HG02885 (cell line): ENCODE data around the gene KHDC1L.
A peak's percentile ranks its signal among the peaks of the same experiment; 100 is the strongest.
"Not testable (repeated sequence)": the region's sequence is repeated elsewhere in the genome, so short reads cannot be mapped to it uniquely, and the experiment has no call there.

Experiments used
- ATAC-seq: cut with Tn5 transposase; IDR thresholded peaks from one replicate; pipeline ENCODE4 v1.9.1; 2021; ENCODE audit warnings: mild to moderate bottlenecking; ENCODE audit not compliant: unreplicated experiment, poor library complexity

Gene KHDC1L, protein sequence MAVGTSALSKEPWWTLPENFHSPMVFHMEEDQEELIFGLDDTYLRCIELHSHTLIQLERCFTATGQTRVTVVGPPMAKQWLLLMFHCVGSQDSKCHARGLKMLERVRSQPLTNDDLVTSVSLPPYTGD

GRCh38 chr6:73225396-73225795 lies at the start of gene KHDC1L:
KHDC1L (minus strand) TSS chr6:73225496; CDS start chr6:73225408, 88 bp downstream.
- ATAC-seq, result no peak

DNA sequence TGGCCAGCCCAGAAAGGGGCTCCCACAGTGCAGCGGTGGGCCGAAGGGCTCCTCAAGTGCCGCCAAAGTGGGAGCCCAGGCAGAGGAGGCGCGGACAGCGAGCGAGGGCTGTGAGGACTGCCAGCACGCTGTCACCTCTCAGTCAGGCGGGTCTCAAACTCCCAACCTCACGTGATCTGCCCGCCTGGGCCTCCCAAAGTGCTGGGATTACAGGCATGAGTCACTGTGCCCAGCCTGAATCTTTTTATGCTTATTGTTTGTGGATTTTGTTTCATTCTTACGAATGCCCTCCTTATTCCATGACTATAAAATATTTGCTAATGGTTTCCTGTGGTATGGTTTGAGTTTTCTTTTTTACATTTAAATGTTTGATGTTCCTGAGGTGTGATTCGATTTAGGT lies 44.0 kb upstream of the KHDC1L start:
- ATAC-seq, result not testable (repeated sequence)

- ATAC-seq, result not testable (repeated sequence)
These were observed 43.6 kb upstream of the KHDC1L start for GRCh38 chr6:73268896-73269295.

DNA sequence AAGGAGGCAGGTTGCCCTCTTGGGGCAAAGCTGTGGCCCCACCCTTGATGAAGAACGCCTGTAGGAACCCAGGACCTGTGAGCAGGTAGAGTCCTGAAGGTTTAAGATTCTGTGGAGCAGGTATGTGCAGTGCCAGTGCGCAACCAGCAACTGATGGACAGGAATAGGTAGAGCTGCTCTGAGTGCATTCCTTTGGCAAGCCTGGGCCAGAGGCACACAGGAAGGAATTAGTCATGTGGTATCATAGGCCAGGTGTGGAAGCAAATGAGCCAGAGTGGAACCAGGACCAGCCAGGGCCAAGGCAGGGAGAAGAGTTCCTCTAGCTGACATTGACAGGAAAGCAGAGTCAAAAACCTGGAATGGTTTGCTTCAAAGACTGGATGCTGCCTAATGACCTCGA lies 39.1 kb upstream of the KHDC1L start:
- no peak for ATAC-seq

- peak; percentile 2 for ATAC-seq
These were observed 38.2 kb upstream of the KHDC1L start for GRCh38 chr6:73263570-73263909.

DNA sequence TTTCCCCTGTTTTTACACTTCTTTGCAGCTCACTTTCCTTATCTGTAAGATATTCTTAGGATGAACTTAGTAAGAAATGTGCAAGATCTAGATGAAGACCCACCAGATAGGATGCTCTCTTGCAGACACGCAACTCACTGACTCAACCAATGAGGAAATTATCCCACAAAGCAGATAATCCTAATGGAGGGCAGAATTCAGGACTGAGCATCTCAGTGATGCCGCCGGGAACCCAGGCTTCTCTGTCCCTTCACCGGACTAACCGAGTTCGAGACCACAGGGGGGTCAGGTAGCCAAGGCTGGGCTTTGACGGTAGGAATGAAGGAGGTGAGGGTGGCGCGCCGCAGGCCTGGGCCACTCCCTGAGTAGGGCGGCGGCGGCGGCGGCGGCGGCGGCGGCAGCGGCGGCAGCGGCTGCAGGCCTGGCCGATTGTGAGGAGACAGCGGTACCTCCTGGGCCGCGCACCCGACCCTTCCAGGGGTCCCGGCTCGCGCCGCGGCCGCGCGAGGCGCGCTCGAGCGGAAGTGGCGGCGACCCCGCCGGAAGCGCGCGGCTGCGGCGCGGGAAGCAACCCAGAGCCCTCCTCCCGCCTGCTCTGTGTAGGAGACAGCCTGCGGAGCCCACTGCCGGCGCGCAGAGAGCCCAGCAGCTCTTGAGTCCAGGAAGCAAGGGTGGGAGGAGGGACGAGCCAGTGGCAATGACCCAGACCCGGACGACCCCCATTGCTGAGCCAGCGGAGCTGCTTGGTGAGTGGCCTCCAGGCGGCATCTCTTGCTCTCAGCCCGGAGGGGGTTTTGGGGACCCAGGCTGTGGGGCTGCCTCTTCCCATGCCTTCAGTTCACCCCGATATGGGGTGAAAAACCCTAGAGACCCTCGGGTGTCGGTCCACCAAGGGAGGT lies 37.6 kb upstream of the KHDC1L start, which contains the start of gene KHDC1:
KHDC1 (minus strand) TSS at position 526 of the 899 bp plus-strand sequence. CDS start 20,679 bp downstream, outside the sequence.
- ATAC-seq, result peak; percentile 92

DNA sequence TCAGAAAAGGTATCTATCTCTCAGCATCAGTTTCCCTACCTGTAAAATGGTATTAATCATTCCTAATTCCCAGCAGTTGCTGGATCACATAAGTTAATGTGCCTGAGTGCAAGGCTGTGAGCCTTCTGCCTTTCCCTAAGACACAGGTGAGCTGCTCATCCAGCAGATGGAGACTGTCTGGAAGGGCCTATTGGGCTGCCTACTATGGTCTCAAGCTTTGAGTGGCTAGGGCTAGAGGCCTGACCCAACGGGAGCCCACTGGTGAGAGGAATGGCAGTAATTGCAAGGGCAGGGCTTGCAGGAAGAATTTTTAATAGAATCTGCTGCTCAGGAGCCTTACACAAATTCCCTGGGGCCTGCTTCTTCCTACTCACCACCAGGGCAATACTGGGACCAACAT lies 33.4 kb upstream of the KHDC1L start:
- no peak for ATAC-seq

DNA sequence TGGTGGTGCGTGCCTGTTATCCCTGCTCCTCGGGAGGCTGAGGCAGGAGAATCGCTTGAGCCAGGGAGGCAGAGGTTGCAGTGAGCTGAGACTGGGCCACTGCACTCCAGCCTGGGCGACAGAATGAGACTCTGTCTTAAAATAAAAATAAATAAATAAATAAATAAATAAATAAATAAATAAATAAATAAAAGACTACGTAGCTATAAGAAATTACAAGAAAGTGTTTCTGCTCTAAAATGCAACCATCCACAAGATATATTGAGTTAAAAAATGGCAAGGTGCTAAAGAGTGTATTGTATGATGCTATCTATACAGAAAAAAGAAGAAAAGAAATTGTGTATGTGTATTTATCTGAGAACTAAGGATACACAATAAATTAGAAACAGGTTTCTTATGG lies 29.0 kb upstream of the KHDC1L start:
- not testable (repeated sequence) for ATAC-seq

DNA sequence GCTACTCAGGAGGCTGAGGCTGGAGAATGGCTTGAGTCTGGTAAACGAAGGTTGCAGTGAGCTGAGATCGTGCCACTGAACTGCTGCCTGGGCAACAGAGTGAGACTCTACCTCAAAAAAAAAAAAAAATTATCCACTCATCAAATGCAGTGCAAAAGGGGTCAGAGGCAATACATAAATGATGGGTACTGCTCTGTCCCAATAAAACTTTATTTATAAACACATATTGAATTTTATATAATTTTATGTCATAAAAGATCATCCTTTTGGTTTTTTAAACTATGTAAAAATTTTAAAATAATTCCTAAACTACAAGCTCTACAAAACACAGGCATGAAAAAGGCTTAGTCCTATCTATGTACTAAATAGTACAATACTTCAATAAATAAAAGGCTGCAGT lies 27.4 kb upstream of the KHDC1L start:
- no peak for ATAC-seq

GRCh38 chr6:73250016-73250415 lies 24.7 kb upstream of the KHDC1L start:
- ATAC-seq, result no peak

- no peak for ATAC-seq
These were observed 23.1 kb upstream of the KHDC1L start for GRCh38 chr6:73248192-73248903.

DNA sequence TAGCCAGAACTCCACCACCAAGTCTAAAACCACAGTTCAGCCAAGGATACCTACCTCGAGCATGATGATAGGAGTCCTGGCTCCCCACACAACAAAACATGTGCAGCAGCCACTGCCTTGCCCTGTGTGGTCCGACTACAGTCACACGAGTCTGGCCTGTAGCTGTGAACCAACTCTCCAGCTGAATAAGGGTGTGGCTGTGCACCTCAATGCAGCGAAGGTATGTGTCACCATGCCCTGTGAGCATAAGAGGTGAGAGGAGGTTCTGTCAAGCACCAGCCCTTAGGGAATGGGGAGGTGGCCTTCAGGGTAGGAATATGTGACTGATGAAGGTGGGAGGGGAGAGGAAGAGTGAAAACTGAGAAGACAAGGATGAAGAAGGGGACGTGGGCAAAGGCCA lies 16.7 kb upstream of the KHDC1L start:
- ATAC-seq, result no peak

- ATAC-seq, result no peak
These were observed 15.4 kb upstream of the KHDC1L start for GRCh38 chr6:73240730-73241129.

DNA sequence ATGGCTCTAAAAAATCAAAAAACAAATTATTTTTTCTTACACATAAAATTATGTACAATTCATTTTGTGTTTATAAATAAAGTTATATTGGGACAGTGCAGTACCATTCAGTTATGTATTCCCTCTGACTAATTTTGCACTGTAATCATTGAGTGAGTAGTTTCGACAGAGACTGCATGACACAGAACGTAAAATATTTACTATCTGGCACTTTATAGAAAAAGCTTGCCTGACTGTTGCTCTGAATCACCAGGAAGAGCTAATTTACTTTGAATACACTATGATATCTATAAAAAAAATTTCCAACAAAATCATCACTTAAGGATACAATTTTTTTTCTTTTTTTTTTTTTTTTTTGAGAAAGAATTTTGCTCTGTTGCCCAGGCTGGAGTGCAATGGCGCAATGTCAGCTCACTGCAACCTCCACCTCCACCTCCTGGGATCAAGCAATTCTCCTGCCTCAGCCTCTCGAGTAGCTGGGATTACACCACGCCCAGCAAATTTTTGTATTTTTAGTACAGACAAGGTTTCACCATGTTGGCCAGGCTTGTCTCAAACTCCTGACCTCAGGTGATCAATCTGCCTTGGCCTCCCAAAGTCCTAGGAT lies 11.0 kb upstream of the KHDC1L start:
- no peak for ATAC-seq

GRCh38 chr6:73234733-73235132 lies 9.4 kb upstream of the KHDC1L start:
- no peak for ATAC-seq

DNA sequence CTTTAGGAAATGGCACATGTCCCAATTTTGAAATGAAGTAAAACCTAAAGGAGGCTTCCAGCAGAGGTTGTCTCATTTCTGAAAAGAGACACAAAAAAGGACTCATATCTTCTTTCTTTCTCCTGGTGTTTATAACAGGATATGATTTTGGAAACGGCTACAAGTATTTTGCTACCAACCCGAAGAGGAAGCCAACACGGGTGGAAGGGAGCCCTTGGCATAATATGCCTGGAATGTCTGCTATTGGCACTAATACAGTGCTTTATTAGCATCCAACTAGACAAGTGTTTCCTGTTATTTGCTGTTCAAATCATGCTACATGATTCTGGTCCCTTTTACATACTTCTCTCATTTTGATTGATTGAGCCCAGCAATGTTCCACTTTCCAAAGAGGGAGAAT lies 8.7 kb upstream of the KHDC1L start:
- not testable (repeated sequence) for ATAC-seq

GRCh38 chr6:73233048-73233447 lies 7.8 kb upstream of the KHDC1L start:
- ATAC-seq, result no peak

GRCh38 chr6:73231986-73232391 lies 6.7 kb upstream of the KHDC1L start:
- no peak for ATAC-seq

DNA sequence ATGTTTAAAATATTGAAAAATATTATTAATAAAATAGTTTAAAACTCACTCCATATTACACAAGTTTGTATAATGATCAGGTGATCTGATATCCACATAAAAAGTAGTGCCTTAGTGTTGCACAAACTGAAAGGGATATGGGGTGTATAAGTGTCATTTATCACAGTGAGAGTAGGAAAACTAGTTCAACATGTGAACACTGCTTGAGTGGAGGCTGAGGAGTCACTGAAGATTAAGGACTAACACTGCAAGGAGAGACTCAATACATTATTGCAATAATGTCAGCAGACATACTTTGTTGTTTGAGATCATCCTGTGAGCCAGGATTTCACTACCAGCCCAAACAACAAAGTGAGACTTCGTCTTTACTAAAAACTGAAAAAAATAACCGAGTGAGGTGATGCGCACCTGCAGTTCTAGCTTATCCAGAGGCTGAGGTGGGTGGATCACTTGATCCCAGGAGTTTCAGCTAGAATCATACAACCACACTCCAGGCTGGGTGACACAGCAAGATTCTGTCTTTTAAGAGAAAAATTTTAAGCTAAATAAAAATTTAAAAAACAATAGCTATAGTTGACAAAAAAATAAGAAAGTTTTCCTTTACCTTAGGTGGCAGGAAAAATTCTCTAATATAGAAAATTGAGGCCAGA lies 2.4 kb upstream of the KHDC1L start:
- ATAC-seq, result no peak

GRCh38 chr6:73216859-73217258 lies 8.4 kb downstream of the KHDC1L start:
- no peak for ATAC-seq
